Activated CD8-positive, alpha-beta memory T cell treated with anti-CD3 and anti-CD28 coated beads for 24 hours (primary cell): ENCODE data around the gene SHROOM2.
A peak's percentile ranks its signal among the peaks of the same experiment; 100 is the strongest.

Experiments
- DNase-seq: peaks from one replicate; pipeline ENCODE4 v3.0.0-alpha.2; 2020

Gene SHROOM2

GRCh38 chrX:9957743-9958142 lies 171.5 kb downstream of the SHROOM2 start:
- no peak for DNase-seq

GRCh38 chrX:9958183-9958582 lies 172.0 kb downstream of the SHROOM2 start:
- no peak for DNase-seq

GRCh38 chrX:9961750-9962149 lies 175.5 kb downstream of the SHROOM2 start:
- DNase-seq, result no peak

- no peak for DNase-seq
Observed at GRCh38 chrX:9966775-9967408, 180.7 kb downstream of the SHROOM2 start, which contains the start of gene CLDN34. Gene CLDN34 (plus strand): TSS chrX:9967358. CDS start chrX:9967358, 0 bp downstream.

- no peak for DNase-seq
Observed at GRCh38 chrX:9977635-9978034, 191.4 kb downstream of the SHROOM2 start.

GRCh38 chrX:9980401-9980800 lies 194.2 kb downstream of the SHROOM2 start:
- DNase-seq, result no peak

- no peak for DNase-seq
Observed at GRCh38 chrX:9980927-9981326, 194.7 kb downstream of the SHROOM2 start.

GRCh38 chrX:9983441-9983840 lies 197.2 kb downstream of the SHROOM2 start:
- no peak for DNase-seq

- DNase-seq, result no peak
Observed at GRCh38 chrX:9983846-9984245, 197.6 kb downstream of the SHROOM2 start.

GRCh38 chrX:9988762-9989161 lies 202.5 kb downstream of the SHROOM2 start:
- no peak for DNase-seq

GRCh38 chrX:9992061-9992460 lies 205.8 kb downstream of the SHROOM2 start:
- DNase-seq, result no peak

GRCh38 chrX:9992724-9993123 lies 206.5 kb downstream of the SHROOM2 start:
- DNase-seq, result peak; percentile 17

GRCh38 chrX:9995855-9996339 lies 209.7 kb downstream of the SHROOM2 start:
- peak; percentile 91 for DNase-seq

GRCh38 chrX:9997041-9997440 lies 210.8 kb downstream of the SHROOM2 start:
- no peak for DNase-seq

- peak; percentile 73 for DNase-seq
Observed at GRCh38 chrX:9997524-9997923, 211.3 kb downstream of the SHROOM2 start.
